Right ventricle myocardium superior (tissue), 1 donor: ENCODE measurements around the gene ATG16L2. TPM values are rescaled to one million over a fixed set of nuclear protein-coding genes. Genes with fewer than 3 reads are reported as not detected.
A peak's percentile ranks its signal among the peaks of the same experiment; 100 is the strongest.
"Not testable (repeated sequence)": the region's sequence is repeated elsewhere in the genome, so short reads cannot be mapped to it uniquely, and the experiment has no call there.

ENCODE experiments used
- ATAC-seq: fragments of 200-7000 bp; cut with Tn5 transposase; one replicate; pipeline ENCODE4 v1.9.1; 2020; ENCODE audit warnings: mild to moderate bottlenecking; ENCODE audit not compliant: poor library complexity
- DNase-seq: peaks from one replicate; pipeline ENCODE4 v3.0.0-alpha.2; 2020
- intact Hi-C: fragments of 100-400 bp; cut with DNase I; formaldehyde crosslinking; loops from one replicate; pipeline ENCODE4 v1.11.2; 2022
- total RNA-seq: library from RNA; stranded (reverse); fragmentation: NEBNext Ultra II Directional; extraction: Animal tissue kit (Norgen Biotek cat#: 25700); gene quantifications from one replicate; pipeline ENCODE4 v1.2.1, GENCODE V29; 2021
- donor health status: DM: no; HTN: yes; CAD: no; lungs with severe emphysema.

The ATG16L2 gene
- total RNA-seq, 1 donor from 2014 or later: 16.8 TPM

DNA sequence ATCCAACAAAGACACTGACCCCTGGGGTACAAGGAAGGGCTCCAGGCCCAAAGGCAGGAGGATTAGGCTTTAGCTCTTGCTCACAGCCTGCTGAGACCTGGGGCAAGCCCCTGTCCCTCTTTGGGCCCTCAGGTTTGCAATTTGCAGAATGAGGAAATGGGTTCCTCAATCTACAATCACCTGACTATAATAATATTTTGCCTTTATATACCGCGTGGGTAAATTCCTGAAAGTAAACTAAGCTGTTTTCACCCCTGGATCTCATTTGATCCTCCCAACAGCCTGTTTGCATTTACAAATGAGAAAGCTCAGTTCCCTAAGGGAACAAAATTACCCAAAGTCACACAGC lies 21.2 kb upstream of the ATG16L2 start:
- ATAC-seq: no peak
- no peak for DNase-seq
- intact Hi-C loops: loop anchor here (5.0 kb wide), 1 partner anchor 66 kb away; no protein-coding TSS in a partner anchor

- peak; percentile 98 for DNase-seq
- peak; percentile 97 for ATAC-seq
- intact Hi-C loops: loop anchor here (5.0 kb wide), 1 partner anchor 66 kb away; no protein-coding TSS in a partner anchor
Measured at GRCh38 chr11:72793425-72794367, 20.5 kb upstream of the ATG16L2 start, which contains the start of gene STARD10. Gene STARD10, minus strand, starts transcription at chr11:72794047. Its CDS starts 12,866 bp downstream, at chr11:72781181.

- ATAC-seq (no peak), DNase-seq (no peak)
- intact Hi-C loops: no loop called here
Measured at GRCh38 chr11:72798361-72798760, 15.8 kb upstream of the ATG16L2 start.

DNA sequence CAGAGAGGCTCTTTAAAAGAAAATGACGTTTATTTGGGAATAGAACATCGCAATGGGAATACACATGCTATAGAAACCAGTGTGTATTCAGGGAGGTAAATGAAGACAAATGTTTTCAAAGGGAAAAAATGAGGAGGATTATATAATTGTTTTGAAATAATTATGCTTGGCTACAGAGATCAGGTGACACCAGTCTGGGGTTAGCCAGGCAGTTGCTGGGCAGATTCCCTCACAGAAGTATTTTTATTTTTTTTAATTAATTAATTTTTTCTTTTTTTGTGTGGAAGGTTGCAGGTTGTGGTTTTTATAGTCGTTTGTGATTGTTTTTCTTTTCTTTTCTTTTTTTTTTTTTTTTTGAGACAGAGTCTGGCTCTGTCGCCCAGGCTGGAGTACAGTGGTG lies 14.8 kb upstream of the ATG16L2 start:
- intact Hi-C loops: no loop called here
- ATAC-seq: no peak

DNA sequence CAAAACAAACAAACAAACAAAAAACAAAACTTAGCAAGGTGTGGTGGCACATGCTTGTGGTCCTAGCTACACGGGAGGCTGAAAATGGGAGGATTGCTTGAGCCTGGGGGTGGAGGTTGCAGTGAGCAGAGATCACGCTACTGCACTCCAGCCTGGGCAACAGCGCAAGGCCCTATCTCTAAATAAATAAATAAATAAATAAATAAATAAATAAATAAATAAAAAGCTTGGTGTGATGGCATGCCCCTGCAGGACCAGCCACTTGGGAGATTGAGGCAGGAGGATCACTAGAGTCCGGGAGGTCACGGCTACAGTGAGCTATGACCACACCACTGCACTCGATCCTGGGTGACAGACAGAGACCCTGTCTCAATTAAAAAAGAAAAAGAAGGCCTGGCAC lies 11.4 kb upstream of the ATG16L2 start:
- DNase-seq (no peak), ATAC-seq (no peak)
- intact Hi-C loops: no loop called here

More for the DNA sequence above, 14.8 kb upstream of the ATG16L2 start:
- DNase-seq: no peak

DNA sequence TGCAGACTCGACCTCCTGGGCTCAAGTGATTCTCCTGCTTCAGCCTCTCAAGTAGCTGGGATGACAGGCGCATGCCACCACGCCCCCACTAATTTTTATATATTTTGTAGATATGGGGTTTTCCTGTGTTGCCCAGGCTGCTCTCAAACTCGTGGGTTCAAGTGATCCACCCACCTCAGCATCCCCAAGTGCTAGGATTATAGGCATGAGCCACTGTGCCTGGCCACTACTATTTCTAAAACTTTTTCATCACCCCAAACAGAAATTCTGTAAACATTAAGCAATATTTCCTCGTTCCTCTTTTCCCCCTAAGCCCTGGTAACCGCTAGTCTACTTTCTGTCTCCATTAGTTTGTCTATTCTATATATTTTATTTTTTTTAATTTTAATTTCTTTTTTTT lies 9.0 kb upstream of the ATG16L2 start:
- DNase-seq (no peak), ATAC-seq (peak; percentile 32)
- intact Hi-C loops: no loop called here

GRCh38 chr11:72806378-72806777 lies 7.8 kb upstream of the ATG16L2 start:
- ATAC-seq, intact Hi-C loops, DNase-seq: not testable (repeated sequence)

DNA sequence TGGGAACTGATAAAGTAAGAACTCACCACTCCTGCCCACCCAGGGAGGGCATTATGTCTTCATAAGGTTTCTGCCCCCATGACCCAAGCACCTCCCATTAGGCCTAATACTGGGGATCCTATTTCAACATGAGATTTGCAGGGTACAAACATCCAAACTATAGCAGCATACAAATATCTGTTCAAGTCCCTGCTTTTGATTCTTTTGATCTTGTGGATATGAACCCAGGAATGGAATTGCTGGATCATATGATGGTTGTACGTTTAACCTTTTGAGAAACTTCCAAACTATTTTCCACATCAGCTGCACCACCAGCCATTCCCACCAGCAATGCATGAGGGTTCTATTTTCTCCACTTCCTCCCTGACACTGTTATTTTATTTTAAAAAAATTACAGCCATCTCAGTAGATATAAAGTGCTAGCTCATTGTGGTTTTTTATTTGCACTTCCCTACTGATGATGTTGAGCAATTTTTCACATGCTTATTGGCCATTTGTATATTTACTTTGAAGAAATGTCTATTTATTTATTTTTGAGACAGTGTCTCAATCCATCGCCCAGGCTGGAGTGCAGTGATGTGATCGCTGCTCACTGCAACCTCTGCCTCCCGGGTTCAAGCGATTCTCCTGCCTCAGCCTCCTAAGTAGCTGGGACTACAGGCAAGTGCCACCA lies 7.1 kb upstream of the ATG16L2 start:
- DNase-seq: no peak
- intact Hi-C loops: no loop called here
- ATAC-seq: peak; percentile 50

DNA sequence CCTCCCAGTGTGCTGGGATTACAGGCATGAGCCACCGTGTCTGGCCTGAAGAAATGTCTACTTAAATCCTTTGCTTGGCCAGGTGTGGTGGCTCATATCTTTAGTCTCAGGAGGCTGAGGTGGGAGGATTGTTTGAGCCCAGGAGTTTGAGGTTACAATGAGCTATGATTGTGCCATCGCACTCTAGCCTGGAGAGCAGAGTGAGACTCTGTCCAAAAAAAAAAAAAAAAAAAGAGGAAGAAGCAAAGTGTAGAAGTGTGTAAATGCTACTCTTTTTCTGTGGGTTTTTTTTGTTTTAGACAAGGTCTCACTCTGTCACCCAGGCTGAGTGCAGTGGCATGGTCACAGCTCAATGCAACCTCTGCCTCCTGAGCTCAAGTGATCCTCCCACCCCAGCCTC lies 6.4 kb upstream of the ATG16L2 start:
- peak; percentile 56 for ATAC-seq
- intact Hi-C loops: no loop called here
- no peak for DNase-seq

- no peak for DNase-seq
- ATAC-seq: no peak
- intact Hi-C loops: no loop called here
Measured at GRCh38 chr11:72808331-72808798, 5.8 kb upstream of the ATG16L2 start.

DNA sequence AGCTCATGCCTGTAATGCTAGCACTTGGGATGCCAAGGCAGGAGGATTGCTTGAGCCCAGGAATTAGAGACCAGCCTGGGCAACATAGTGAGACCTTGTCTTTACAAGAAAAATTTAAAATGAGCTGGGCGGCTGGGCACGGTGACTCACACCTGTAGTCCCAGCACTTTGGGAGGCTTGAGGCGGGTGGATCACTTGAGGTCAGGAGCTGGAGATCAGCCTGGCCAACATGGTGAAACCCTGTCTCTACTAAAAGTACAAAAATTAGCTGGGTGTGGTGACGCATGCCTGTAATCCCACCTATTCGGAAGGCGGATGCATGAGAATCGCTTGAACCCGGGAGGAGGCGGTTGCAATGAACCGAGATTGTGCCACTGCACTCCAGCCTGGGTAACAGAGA lies 2.5 kb upstream of the ATG16L2 start:
- peak; percentile 34 for DNase-seq
- intact Hi-C loops, ATAC-seq: not testable (repeated sequence)

GRCh38 chr11:72812604-72812966 lies 1.6 kb upstream of the ATG16L2 start:
- ATAC-seq (no peak), DNase-seq (no peak)
- intact Hi-C loops: no loop called here

DNA sequence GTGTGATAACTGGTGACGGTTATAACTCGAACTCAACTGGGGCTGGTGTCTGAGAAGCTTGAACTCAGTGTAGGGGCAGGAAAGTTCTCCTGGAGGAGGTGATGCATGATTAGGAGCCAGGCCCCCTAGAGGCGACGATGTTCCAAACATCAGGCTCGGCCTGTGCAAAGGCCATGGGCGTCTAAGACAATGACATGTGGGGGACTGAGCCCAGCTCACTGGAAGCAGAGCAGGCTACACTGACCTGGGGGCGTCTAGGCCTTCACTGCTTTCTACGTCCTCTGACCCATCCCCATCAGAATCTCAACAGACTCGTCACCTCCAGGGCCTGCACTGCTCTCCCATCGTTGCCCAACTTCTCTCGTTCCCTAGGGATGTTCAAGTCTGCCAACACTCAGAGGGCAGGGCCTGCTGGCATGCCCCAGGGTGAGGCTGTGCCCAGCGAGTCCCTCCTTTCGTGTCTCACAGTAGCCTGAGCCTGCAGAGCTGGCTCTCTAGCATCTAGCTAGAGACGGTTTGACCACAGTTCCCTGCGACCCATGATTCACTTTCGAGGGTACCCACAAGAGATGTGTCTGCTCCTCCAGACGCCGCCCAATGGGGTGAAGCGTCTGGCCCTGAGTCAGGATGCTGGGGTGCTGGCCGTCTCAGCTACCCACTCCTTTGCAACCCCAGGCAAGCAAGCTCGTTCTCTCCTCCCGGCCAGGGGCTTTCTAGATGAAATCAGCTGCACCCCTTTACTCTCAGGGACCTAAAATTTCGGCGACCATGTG lies 1.1 kb upstream of the ATG16L2 start:
- ATAC-seq (peak; percentile 32), DNase-seq (peak; percentile 79)
- intact Hi-C loops: no loop called here

DNA sequence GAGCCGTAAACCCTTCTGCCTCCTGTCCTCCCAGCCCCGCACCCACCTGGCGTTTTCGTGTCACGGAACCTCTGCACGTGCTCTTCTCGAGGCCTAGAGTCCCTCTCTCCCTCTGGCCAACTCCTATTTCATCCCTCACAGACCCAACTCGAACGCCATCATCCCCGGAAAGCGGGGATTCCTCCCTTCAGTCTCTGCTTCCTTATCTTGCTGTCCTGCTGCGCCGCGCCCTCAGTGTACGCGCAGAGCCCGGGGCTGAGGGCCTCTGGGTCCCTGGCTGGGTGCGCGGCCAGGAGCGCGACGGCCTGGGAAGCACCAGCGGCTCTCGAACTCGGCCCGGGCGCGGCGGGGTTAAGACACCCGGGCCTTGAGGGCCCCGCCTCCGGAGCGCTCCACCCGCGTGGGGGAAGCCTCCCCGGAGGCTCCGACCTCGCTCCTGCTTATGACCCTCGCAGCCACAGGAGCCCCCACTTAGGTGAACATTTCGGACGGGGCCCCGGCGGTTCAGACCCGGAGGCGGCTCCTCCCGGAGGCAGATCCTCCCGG lies 398 bp upstream of the ATG16L2 start:
- peak; percentile 92 for DNase-seq
- intact Hi-C loops: no loop called here
- peak; percentile 91 for ATAC-seq

GRCh38 chr11:72815110-72815618 lies 953 bp downstream of the ATG16L2 start:
- intact Hi-C loops: no loop called here
- ATAC-seq: no peak
- no peak for DNase-seq

DNA sequence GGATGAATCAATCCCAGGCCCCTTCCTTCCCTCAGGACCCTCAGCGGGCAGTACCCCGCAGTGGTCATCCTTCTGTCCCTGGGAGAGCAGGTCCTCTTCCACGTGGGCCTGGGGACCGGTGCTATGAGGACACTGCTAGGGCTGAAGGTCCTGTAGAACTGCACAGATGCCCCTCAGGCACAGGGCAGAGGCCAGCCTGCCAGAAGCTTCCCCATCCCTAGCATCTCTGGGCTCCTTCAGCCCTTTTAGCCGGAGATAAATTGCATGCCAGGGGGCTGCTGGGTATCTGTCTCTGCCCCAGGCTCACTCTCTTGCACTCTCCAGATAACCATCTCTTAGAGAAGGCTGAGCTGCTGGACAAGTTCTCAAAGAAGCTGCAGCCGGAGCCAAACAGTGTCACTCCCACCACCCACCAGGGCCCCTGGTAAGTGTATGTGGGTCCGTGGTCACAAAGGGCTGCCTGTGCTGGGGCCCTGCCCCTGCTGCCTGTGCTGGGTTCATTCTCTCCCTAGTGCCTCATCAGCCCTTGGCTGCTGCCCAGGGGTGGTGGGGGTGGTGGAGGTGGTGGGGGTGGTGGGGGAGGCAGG lies 2.3 kb downstream of the ATG16L2 start:
- no peak for ATAC-seq
- intact Hi-C loops: no loop called here
- no peak for DNase-seq

DNA sequence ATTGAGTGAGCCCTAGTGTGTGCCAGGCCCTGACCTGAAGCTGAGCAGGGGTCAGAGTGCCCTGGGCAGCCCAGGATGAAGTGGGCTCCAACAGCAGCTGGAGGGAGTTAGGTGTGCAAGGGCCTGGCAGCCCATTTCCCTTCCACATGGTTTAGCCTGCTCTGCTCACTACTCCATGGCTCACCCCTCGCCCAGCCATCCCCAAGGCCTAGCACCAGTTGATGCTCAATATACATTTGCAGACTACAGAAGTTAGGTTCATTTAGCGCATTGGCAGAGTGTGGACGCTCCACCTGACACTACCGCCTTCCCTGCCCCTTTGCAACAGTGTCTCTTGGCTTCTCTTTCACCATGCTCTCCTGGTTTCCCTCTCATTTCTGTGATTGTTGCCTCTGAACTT lies 3.8 kb downstream of the ATG16L2 start:
- ATAC-seq: no peak
- intact Hi-C loops: no loop called here
- no peak for DNase-seq

DNA sequence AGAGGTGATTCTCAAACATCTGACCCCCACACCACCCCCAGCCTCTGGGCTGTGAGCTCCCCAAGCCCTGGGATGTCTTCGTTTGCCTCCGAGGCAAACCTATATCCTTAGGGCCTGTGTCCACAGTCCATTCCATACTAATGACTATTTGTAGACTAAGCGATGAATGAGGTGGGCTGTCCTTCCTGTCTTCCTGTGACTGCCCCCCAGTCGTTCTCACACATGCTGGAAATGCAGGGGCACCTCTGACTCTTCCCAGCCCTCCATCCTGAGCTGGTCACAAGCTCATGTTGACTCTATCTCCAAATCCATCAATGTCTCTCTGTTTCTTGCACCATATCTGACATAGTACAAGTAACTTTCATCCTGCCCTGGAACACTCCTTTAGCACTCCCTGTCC lies 4.8 kb downstream of the ATG16L2 start:
- ATAC-seq (no peak), DNase-seq (no peak)
- intact Hi-C loops: no loop called here
